Measurements from ENCODE around the gene PPP1R18.
"Not testable (repeated sequence)": the region's sequence is repeated elsewhere in the genome, so short reads cannot be mapped to it uniquely, and the experiment has no call there.

PPP1R18 gene

GRCh38 chr6:30686009-30686907, at the start of gene PPP1R18:
PPP1R18 (minus strand) TSS chr6:30686645; CDS start chr6:30686018, 627 bp downstream.
- FAIRE-seq (no peak), DNase-seq (ENCODE audit: insufficient read length, low spot score) (no peak)

GRCh38 chr6:30735668-30736314, 49.3 kb upstream of the PPP1R18 start:
- FAIRE-seq (no peak), DNase-seq (ENCODE audit: insufficient read length, low spot score) (no peak)

GRCh38 chr6:30732237-30732943, 45.9 kb upstream of the PPP1R18 start:
- DNase-seq (ENCODE audit: insufficient read length, low spot score) (no peak), FAIRE-seq (no peak)

- no peak for DNase-seq (ENCODE audit: insufficient read length, low spot score)
- no peak for FAIRE-seq
Measured at GRCh38 chr6:30730601-30731435, 44.4 kb upstream of the PPP1R18 start.

GRCh38 chr6:30727920-30728553, 41.6 kb upstream of the PPP1R18 start:
- FAIRE-seq: no peak
- no peak for DNase-seq (ENCODE audit: insufficient read length, low spot score)

- DNase-seq (ENCODE audit: insufficient read length, low spot score) (no peak), FAIRE-seq (no peak)
Measured at GRCh38 chr6:30726506-30727413, 40.3 kb upstream of the PPP1R18 start.

- DNase-seq (ENCODE audit: insufficient read length, low spot score) (no peak), FAIRE-seq (no peak)
Measured at GRCh38 chr6:30725713-30726505, 39.5 kb upstream of the PPP1R18 start.

- FAIRE-seq: no peak
Measured at GRCh38 chr6:30724906-30725667, 38.6 kb upstream of the PPP1R18 start.

GRCh38 chr6:30723843-30724741, 37.6 kb upstream of the PPP1R18 start:
- FAIRE-seq; DNase-seq (ENCODE audit: insufficient read length, low spot score): not testable (repeated sequence)

More at GRCh38 chr6:30724906-30725667, 38.6 kb upstream of the PPP1R18 start:
- no peak for DNase-seq (ENCODE audit: insufficient read length, low spot score)

GRCh38 chr6:30723159-30723842, 36.9 kb upstream of the PPP1R18 start:
- not testable (repeated sequence) for DNase-seq (ENCODE audit: insufficient read length, low spot score); FAIRE-seq

- FAIRE-seq: no peak
- DNase-seq (ENCODE audit: insufficient read length, low spot score): peak; percentile 67
Measured at GRCh38 chr6:30722280-30723112, 36.1 kb upstream of the PPP1R18 start.

- DNase-seq (ENCODE audit: insufficient read length, low spot score); FAIRE-seq: not testable (repeated sequence)
Measured at GRCh38 chr6:30722025-30722279, 35.5 kb upstream of the PPP1R18 start.

GRCh38 chr6:30721198-30722024, 35.0 kb upstream of the PPP1R18 start:
- DNase-seq (ENCODE audit: insufficient read length, low spot score): peak; percentile 64
- FAIRE-seq: peak; percentile 63

- no peak for DNase-seq (ENCODE audit: insufficient read length, low spot score)
- no peak for FAIRE-seq
Measured at GRCh38 chr6:30720738-30721197, 34.3 kb upstream of the PPP1R18 start.
